Breast epithelium (tissue), 3 donors: Measurements from ENCODE around the gene VGF.

Source experiments
- CTCF ChIP-seq, 3 donors: fragments of 450-650 bp; IDR thresholded peaks; one replicate each; pipeline ENCODE4 v1.5.1; 2016 to 2017; ENCODE audit warnings: antibody characterized with exemption in 3 of 3, mild to moderate bottlenecking in 3 of 3, moderate library complexity in 3 of 3
- POLR2A ChIP-seq: fragments of 450-650 bp; IDR thresholded peaks from one replicate; pipeline ENCODE4 v1.6.1; 2016; ENCODE audit warnings: antibody characterized with exemption, mild to moderate bottlenecking, moderate library complexity
- POLR2AphosphoS5 ChIP-seq, 3 donors: sonication (generic); formaldehyde crosslinking; IDR thresholded peaks; one replicate each; pipeline ENCODE4 v1.6.1; 2017; ENCODE audit warnings: antibody characterized with exemption in 3 of 3

- TF ChIP-seq POLR2A (no peak), POLR2AphosphoS5 (IDR thresholded peaks at IDR 0.05) (no peak), CTCF (IDR thresholded peaks at IDR 0.05) (no peak)
Observed at GRCh38 chr7:101166648-101166908, 1.2 kb upstream of the VGF start.
